K562 (cell line): ENCODE measurements around the gene TCHP. TPM values are rescaled to one million over a fixed set of nuclear protein-coding genes. Genes with fewer than 3 reads are reported as not detected.

Experiments used
- ATF1 ChIP-seq, 2 experiments: fragments of 450-650 bp in 1 of 2; IDR thresholded peaks; 2 replicates each; pipeline ENCODE4 v1.6.1; 2016; ENCODE audit warnings: missing compliant biosample characterization in 1 of 2, missing genetic modification characterization in 1 of 2
- ETV5 ChIP-seq: sonication (generic); formaldehyde crosslinking; IDR thresholded peaks from 2 replicates; pipeline ENCODE4 v1.4.0; 2020; ENCODE audit warnings: low read depth, mild to moderate bottlenecking, missing genetic modification reagents
- KAT7 ChIP-seq: sonication (generic); formaldehyde crosslinking; IDR thresholded peaks from 2 replicates; pipeline ENCODE4 v1.8.0; 2022; ENCODE audit warnings: missing genetic modification reagents, mild to moderate bottlenecking, borderline replicate concordance
- MBD2 ChIP-seq: sonication (generic); IDR thresholded peaks from 2 replicates; pipeline ENCODE4 v1.6.1; 2016; ENCODE audit warnings: low read depth, borderline replicate concordance
- MED1 ChIP-seq: sonication (generic); formaldehyde crosslinking; IDR thresholded peaks from 2 replicates; pipeline ENCODE4 v1.8.1; 2023; ENCODE audit warnings: missing genetic modification reagents, borderline replicate concordance
- MNT ChIP-seq, 2 experiments: fragments of 450-650 bp; conservative IDR thresholded peaks; 2 replicates each; pipeline ENCODE4 v1.6.1; 2017; ENCODE audit warnings: mild to moderate bottlenecking in 2 of 2, moderate library complexity in 2 of 2
- RREB1 ChIP-seq: fragments of 250-450 bp; sonication (Bioruptor Pico); IDR thresholded peaks from 2 replicates; pipeline ENCODE4 v1.4.0; 2020
- SIN3A ChIP-seq, 2 experiments: fragments of 150-350 bp in 1 of 2; IDR thresholded peaks; 2 replicates each; pipeline ENCODE4 v1.6.1; 2011 to 2016; ENCODE audit warnings: borderline replicate concordance in 2 of 2, low read depth in 2 of 2, low read length in 2 of 2, mild to moderate bottlenecking in 2 of 2, moderate library complexity in 2 of 2; ENCODE audit not compliant: control insufficient read depth in 1 of 2
- TAF7 ChIP-seq: fragments of 450-650 bp; IDR thresholded peaks from 2 replicates; pipeline ENCODE4 v1.6.1; 2016; ENCODE audit warnings: missing genetic modification characterization, missing compliant biosample characterization
- ZBTB34 ChIP-seq: fragments of 250-450 bp; sonication (Bioruptor Pico); IDR thresholded peaks from 2 replicates; pipeline ENCODE4 v1.8.0; 2021; ENCODE audit warnings: mild to moderate bottlenecking, moderate library complexity
- polyA plus RNA-seq, 8 experiments: library from polyadenylated mRNA; depleted of rRNA in 4 of 8; stranded (reverse) in 5 of 8; unstranded in 3 of 8; fragments of >200 nt; fragmentation: Nextera tagmentation in 2 of 8; fragmentation: Illumina TruSeq in 1 of 8; extraction: Ambion mirVana in 2 of 8; extraction: Trizol in 1 of 8; gene quantifications; 2 replicates each; pipeline versions ENCODE4 v1.2.1 to v1.2.3, GENCODE V29; 2011 to 2014; ENCODE audit warnings: inconsistent platforms in 1 of 8, missing spikeins in 1 of 8
- total RNA-seq, 7 experiments: library from RNA; depleted of rRNA in 6 of 7; stranded (reverse); fragments of >200 nt in 6 of 7; fragmentation: Illumina TruSeq in 2 of 7; extraction: Trizol in 2 of 7; gene quantifications; 2 replicates each; pipeline versions ENCODE4 v1.2.1 to v1.2.3, GENCODE V29; 2011 to 2021; ENCODE audit warnings: low replicate concordance in 1 of 7

Gene TCHP
- total and polyA plus RNA-seq, 9 of the 15 experiments (the other 6 are each of a cell fraction or from before 2014, with no cell fraction given): 3.4 to 30.4 (median 19.7) TPM

GRCh38 chr12:109878247-109878625 lies 21.8 kb upstream of the TCHP start (continued):
- TF ChIP-seq ZBTB34 (no peak), RREB1 (no peak), TAF7 (tag) (no peak), ETV5 (CRISPR knock-in tag) (no peak), KAT7 (CRISPR knock-in tag) (no peak), ATF1 (CRISPR knock-in tag; IDR thresholded peaks at IDR 0.05) (no peak), ATF1 (tag; IDR thresholded peaks at IDR 0.05) (no peak), MNT (conservative IDR thresholded peaks at IDR 0.05) (no peak), MED1 (CRISPR knock-in tag) (no peak), SIN3A (IDR thresholded peaks at IDR 0.05; ENCODE audit: borderline replicate concordance in 2 of 2, control insufficient read depth in 1 of 2, low read depth in 2 of 2, low read length in 2 of 2) (no peak), MBD2 (no peak)
